ENCODE results near the gene CNTLN.

- no peak for TF ChIP-seq CTCF (IDR thresholded peaks at IDR 0.05)
- no peak for TF ChIP-seq POLR2A (IDR thresholded peaks at IDR 0.05)
Observed at GRCh38 chr9:17339156-17339555, 204.3 kb downstream of the CNTLN start.
